ENCODE results near the gene TTC34.

TTC34 gene

GRCh38 chr1:2623571-2624337, 177.7 kb downstream of the TTC34 start:
- DNase-seq: no peak

- no peak for DNase-seq
Measured at GRCh38 chr1:2617971-2618470, 183.5 kb downstream of the TTC34 start.

- no peak for DNase-seq
Measured at GRCh38 chr1:2614145-2614544, 187.3 kb downstream of the TTC34 start.

- no peak for DNase-seq
Measured at GRCh38 chr1:2612591-2613365, 188.7 kb downstream of the TTC34 start.

DNA sequence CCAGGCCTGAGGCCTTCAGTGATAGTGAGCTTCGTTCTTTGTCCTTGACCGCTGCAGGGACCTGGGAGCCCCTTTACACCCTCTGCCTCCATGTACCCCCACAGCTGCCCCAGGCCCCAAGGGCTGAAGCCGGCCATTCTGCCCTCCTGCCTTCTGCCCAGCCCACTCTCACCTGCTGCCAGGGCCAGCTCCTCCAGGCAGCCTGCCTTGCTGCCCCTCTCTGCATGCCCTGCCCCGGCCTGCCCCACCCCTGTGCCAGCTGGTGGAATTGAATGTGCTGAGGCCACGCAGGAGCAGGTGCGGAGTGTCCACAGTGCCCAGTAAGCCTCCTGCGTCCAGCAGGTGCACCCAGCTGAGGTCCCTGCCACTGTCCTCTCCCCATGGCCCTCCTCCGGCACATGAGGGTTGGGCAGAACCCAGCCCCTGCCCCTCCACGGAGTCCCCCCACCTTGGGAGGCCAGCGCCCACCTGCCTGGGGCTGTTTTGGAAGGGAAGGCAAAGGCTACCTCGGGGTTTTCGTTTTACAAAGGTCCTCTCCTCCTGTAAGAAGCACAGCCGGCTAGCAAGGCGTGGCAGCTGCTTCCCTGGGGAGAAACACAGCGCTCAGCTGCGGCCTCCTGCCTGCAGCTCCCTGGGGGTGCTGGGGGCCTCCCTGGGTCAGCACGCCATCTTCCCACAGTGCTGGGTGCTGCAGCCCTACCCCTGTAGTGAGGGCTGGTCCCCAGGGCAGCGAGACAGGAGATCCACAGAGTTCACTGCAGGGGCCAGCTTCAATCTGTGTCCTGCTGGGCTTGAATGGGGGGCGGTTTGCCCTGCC, 189.7 kb downstream of the TTC34 start:
- DNase-seq: no peak

- peak; percentile 44 for DNase-seq
Measured at GRCh38 chr1:2611031-2611501, 190.4 kb downstream of the TTC34 start.

GRCh38 chr1:2610036-2610959, 191.2 kb downstream of the TTC34 start:
- DNase-seq: no peak

DNA sequence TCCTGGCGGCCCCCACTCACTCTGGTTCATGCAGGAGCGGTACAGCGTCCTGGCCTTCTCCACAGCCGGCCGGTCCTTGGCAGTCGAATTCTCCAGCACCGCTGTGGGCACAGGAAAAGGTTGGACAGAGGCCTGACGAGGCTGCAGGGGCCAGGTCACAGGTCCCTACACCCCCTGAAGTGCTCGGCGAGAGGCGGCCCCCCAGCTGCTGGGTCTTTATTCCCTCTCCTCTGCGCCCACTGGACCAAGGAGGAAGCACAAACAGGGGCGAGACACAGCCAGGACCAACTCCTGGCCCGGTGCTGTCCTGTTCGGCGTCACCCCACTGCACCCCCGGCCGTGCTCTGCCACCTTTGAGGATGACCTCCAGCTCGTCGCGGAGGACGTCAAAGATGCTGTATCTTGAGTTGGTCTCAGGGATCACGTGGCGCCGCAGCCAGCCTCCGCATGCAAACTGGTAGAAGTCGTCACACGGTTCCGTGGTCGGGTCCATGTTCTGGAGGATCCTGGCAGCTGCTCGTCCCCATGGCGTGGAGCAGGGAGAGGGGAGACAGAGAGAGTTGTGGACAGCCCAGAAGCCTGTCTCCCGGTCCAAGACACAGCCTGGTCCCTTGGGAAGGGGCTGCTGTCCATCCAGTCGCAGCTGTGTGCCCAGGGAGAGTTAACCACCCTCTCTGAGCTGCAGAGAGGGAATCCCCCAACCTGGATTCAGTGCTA, 192.0 kb downstream of the TTC34 start:
- DNase-seq: no peak

- DNase-seq: no peak
Measured at GRCh38 chr1:2607641-2608091, 193.8 kb downstream of the TTC34 start.

GRCh38 chr1:2606881-2607621, 194.4 kb downstream of the TTC34 start:
- no peak for DNase-seq

GRCh38 chr1:2606396-2606880, 195.1 kb downstream of the TTC34 start:
- DNase-seq: no peak

- DNase-seq: no peak
Measured at GRCh38 chr1:2605509-2606395, 195.7 kb downstream of the TTC34 start.

GRCh38 chr1:2604844-2605508, 196.5 kb downstream of the TTC34 start:
- no peak for DNase-seq

DNA sequence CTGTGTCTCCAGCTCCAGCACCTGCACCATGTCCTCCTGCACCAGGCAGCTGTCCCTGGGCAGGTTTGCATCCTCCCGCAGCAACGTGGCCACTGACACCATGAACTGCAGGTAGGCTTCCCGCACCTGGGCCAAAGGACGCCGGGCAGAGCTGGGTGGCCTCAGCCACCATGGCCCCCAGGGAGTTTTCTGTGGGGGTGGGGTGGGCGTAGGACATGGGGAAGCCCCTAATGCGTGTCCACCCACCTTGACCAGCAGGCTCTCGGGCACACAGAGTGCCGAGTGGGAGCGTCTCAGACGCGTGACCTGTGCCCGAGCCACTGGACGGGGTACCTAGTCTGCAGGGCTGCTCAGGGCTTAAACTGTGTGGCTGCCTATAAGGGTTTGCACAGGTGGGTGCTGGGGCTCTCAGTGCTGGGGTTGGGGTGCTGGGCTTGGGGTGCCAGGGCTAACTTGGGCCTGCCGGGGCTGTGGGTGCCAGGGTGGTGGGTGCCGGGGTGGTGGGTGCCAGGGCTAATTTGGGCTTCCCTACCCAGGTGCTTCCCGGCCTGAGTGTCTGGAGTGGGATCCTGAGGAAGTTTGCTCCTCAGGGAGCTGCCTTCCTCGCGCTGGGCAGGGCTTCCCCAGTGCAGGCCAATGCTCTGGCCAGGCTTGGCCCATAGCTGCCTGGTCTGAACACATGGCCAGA, 197.2 kb downstream of the TTC34 start:
- DNase-seq: no peak

- DNase-seq: no peak
Measured at GRCh38 chr1:2603521-2604155, 197.9 kb downstream of the TTC34 start.

- DNase-seq: no peak
Measured at GRCh38 chr1:2602866-2603520, 198.5 kb downstream of the TTC34 start.

Measured in right kidney (tissue), 1 donor.